Neural crest cell (in vitro differentiated cells): ENCODE results near the gene GTPBP3. TPM values are rescaled to one million over a fixed set of nuclear protein-coding genes. Genes with fewer than 3 reads are reported as not detected.

Source experiments
- DNase-seq: peaks from one replicate; pipeline ENCODE4 v3.0.0; 2021; ENCODE audit warnings: low read depth, mixed read lengths, low spot score
- H3K27ac Mint-ChIP-seq: one replicate; pipeline ENCODE4 v1.8.0; 2021; ENCODE audit warnings: mild to moderate bottlenecking, mixed read lengths; ENCODE audit not compliant: unreplicated experiment
- H3K27me3 Mint-ChIP-seq: 2 replicates; pipeline ENCODE4 v1.8.0; 2021; ENCODE audit warnings: low read depth, mild to moderate bottlenecking, mixed read lengths
- H3K36me3 Mint-ChIP-seq: 2 replicates; pipeline ENCODE4 v1.8.0; 2021; ENCODE audit warnings: low read depth, mild to moderate bottlenecking, mixed read lengths
- H3K4me1 Mint-ChIP-seq: 2 replicates; pipeline ENCODE4 v1.8.0; 2021; ENCODE audit warnings: mixed read lengths
- H3K4me3 Mint-ChIP-seq: one replicate; pipeline ENCODE4 v1.8.0; 2021; ENCODE audit warnings: mild to moderate bottlenecking, mixed read lengths
- H3K9me3 Mint-ChIP-seq: 2 replicates; pipeline ENCODE4 v1.8.0; 2021; ENCODE audit warnings: mixed read lengths
- CTCF ChIP-seq: fragments of 200-600 bp; sonication (generic); conservative IDR thresholded peaks from 2 replicates; pipeline ENCODE4 v1.5.0; 2021; ENCODE audit warnings: antibody characterized with exemption, mild to moderate bottlenecking
- total RNA-seq: library from RNA; stranded (reverse); gene quantifications from 2 replicates; pipeline ENCODE4 v1.2.1, GENCODE V29; 2021

GTPBP3 gene
- total RNA-seq, 1 donor from 2014 or later = 57.8 TPM

- H3K9me3 Mint-ChIP-seq = no peaks in the 10 kb centered on the region
- H3K36me3 Mint-ChIP-seq = no peaks in the 10 kb centered on the region
- no peak for DNase-seq
- no peak overlapping the region for H3K27ac Mint-ChIP-seq
- H3K4me1 Mint-ChIP-seq = no peaks in the 10 kb centered on the region
- TF ChIP-seq CTCF = no peak
- no peak overlapping the region for H3K4me3 Mint-ChIP-seq
- no peaks in the 10 kb centered on the region for H3K27me3 Mint-ChIP-seq
Observed at GRCh38 chr19:17319473-17320238, 17.7 kb upstream of the GTPBP3 start.

GRCh38 chr19:17320435-17320834 lies 16.9 kb upstream of the GTPBP3 start:
- no peaks in the 10 kb centered on the region for H3K27me3 Mint-ChIP-seq

GRCh38 chr19:17321655-17322489 lies 15.5 kb upstream of the GTPBP3 start:
- no peak for DNase-seq
- H3K27ac Mint-ChIP-seq = no peak overlapping the region
- H3K4me1 Mint-ChIP-seq = no peaks in the 10 kb centered on the region
- no peak for TF ChIP-seq CTCF
- no peaks in the 10 kb centered on the region for H3K9me3 Mint-ChIP-seq
- no peaks in the 10 kb centered on the region for H3K36me3 Mint-ChIP-seq
- H3K27me3 Mint-ChIP-seq = no peaks in the 10 kb centered on the region
- peak overlapping the region; percentile 66 for H3K4me3 Mint-ChIP-seq

More at GRCh38 chr19:17320435-17320834, 16.9 kb upstream of the GTPBP3 start:
- Mint-ChIP-seq H3K9me3 (no peaks in the 10 kb centered on the region), H3K27ac (no peak overlapping the region), H3K4me1 (no peaks in the 10 kb centered on the region), H3K4me3 (no peak overlapping the region), H3K36me3 (no peaks in the 10 kb centered on the region)
- DNase-seq = no peak
- no peak for TF ChIP-seq CTCF

- peak overlapping the region; percentile 66 for H3K4me3 Mint-ChIP-seq
- peaks cover 2% of the 10 kb centered on the region for H3K36me3 Mint-ChIP-seq
- no peak for DNase-seq
- no peak for TF ChIP-seq CTCF
- peaks cover 4% of the 10 kb centered on the region for H3K27me3 Mint-ChIP-seq
- H3K9me3 Mint-ChIP-seq = no peaks in the 10 kb centered on the region
- peak overlapping the region; percentile 75 for H3K27ac Mint-ChIP-seq
- peaks cover 4% of the 10 kb centered on the region for H3K4me1 Mint-ChIP-seq
Observed at GRCh38 chr19:17322854-17323253, 14.5 kb upstream of the GTPBP3 start.

- H3K4me1 Mint-ChIP-seq = peaks cover 6% of the 10 kb centered on the region
- no peak for TF ChIP-seq CTCF
- peak overlapping the region; percentile 66 for H3K4me3 Mint-ChIP-seq
- peaks cover 5% of the 10 kb centered on the region for H3K27me3 Mint-ChIP-seq
- no peak for DNase-seq
- H3K9me3 Mint-ChIP-seq = no peaks in the 10 kb centered on the region
- H3K27ac Mint-ChIP-seq = no peak overlapping the region
- peaks cover 2% of the 10 kb centered on the region for H3K36me3 Mint-ChIP-seq
Observed at GRCh38 chr19:17323300-17323963, 13.9 kb upstream of the GTPBP3 start.
